GM18505 (cell line): Measurements from ENCODE around the gene MEP1A.

Experiments
- ATAC-seq: cut with Tn5 transposase; IDR thresholded peaks from one replicate; pipeline ENCODE4 v1.9.1; 2021; ENCODE audit not compliant: unreplicated experiment
- POLR2A ChIP-seq: IDR thresholded peaks from 4 replicates; pipeline ENCODE4 v1.6.1; 2011; ENCODE audit warnings: borderline replicate concordance; ENCODE audit not compliant: insufficient read depth, insufficient read length; ENCODE audit errors: extremely low read depth

Gene MEP1A

DNA sequence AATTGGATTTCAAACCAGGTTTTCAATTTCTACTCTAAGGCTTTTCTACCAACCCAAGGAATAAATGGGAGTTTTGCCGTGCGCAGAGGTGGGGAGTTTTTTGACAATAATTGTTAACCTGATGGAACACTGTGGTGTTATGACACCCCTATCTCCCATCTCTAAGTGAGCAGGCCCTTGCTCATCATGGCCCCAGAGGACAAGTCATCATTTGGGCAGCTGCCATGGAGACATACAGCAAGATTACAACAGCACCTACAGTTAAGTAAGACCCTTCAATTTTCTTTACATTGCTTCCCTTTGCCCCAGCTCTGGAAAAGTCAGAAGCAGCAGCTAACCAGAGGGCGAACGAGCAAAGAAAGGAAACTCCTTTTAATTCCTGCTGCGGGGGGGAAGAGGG lies 74.2 kb downstream of the MEP1A start:
- no peak for TF ChIP-seq POLR2A
- no peak for ATAC-seq

DNA sequence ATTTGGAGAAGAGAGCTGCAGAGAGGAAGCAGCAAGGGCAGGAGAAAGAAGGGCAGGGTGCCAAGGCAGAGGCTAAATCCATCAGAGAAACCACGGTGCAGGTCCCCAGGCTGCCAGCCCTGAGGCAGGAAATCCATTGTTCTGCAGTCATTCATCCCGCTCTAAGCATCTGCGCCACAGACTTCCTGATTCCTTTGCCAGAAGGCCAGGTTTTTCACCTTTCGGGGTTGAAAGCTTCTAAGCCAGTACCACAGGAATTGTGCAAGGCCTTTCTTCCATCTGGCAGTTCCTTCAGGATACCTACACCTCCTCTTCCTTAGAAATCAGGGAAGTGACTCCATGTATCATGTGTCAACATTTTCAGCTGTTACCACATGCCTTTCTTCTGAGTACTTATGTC lies 82.9 kb downstream of the MEP1A start:
- no peak for ATAC-seq
- TF ChIP-seq POLR2A = no peak

DNA sequence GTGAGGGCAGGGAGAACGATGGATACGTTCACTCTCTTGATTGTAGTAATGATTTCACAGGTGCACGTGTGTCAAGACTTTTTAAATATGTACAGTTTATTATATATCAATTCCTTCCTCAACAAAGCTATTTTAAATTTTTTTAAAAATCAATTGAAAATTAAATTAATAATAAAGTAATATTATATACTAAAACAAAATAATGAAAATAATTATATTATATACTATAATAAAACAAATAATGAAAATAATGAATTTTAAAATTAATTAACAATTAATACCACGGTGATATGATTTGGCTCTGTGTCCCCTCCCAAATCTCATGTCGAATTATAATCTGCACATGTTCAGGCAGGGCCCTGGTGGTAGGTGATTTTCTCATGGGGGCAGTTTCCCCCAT lies 85.8 kb downstream of the MEP1A start:
- no peak for ATAC-seq
- TF ChIP-seq POLR2A = no peak

DNA sequence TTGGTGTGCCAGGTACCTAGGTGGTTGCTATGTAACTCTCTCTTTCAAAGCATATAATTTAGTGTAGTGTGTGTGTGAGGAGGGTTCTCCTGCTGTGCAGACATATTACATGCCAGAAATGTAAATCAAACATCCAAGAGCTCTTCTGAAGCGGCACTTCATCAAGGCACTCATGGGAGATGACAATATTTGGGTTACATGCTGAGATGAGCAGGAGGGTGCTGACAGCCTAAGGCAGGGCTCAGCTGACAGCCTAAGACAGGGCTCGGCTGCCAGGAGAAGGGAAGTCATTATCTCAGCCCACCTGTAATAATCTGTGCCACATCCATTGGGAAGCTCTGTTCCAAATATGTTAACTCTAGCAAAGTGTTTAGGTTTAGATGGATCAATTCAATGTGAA lies 89.5 kb downstream of the MEP1A start:
- TF ChIP-seq POLR2A = no peak
- ATAC-seq = no peak

DNA sequence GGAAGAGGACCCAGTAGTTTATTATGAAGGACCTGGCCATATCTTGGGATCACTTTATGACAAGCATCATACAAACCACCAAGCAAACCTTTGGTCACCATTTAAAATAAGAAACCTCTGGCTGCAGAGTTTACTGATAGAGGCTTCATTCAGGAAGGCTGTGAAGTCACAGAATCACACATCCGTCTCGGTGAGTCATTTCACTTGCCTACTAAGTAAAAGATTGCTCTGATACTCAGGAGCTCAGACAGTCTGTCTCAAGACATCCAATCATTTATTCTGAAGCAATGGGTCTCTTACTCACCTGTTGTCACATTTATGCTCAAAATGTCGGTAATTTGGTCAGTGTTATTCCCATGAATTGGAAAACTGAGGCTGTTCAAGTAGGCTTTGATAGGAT lies 94.8 kb downstream of the MEP1A start:
- ATAC-seq = no peak
- no peak for TF ChIP-seq POLR2A

DNA sequence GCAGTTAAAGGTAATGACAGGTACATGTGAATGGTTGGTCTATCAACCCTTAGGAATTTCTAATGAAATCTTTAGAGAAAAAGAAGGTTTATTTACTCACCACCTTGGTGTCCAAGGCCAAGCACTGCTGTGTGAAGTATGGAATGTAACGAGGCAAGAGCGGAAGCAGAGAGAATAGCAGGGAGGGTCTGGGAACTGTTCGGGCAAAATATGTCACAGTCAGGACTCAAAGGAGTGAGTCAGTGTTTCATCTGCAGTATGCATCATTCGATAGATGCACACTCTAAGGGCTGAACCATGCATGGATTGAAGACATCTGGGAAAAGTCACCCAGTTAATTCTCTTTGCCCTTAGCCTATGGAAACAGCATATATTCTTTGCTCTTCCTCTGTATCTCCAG lies 95.4 kb downstream of the MEP1A start:
- TF ChIP-seq POLR2A = no peak
- no peak for ATAC-seq
